Activated naive CD4-positive, alpha-beta T cell treated with anti-CD3 and anti-CD28 coated beads for 36 hours (primary cell): ENCODE results near the gene N4BP2. TPM values are rescaled to one million over a fixed set of nuclear protein-coding genes. Genes with fewer than 3 reads are reported as not detected.
"Not testable (repeated sequence)": the region's sequence is repeated elsewhere in the genome, so short reads cannot be mapped to it uniquely, and the experiment has no call there.

Experiments used
- CTCF ChIA-PET: fragments of 350-600 bp; sonication (Branson Sonifier 250); formaldehyde crosslinking; loops from one replicate; lab custom pipeline; 2021; ENCODE audit warnings: antibody characterized with exemption; lab: Charles Lee
- DNase-seq: peaks from one replicate; pipeline ENCODE4 v3.0.0-alpha.2; 2020
- H3K27ac Mint-ChIP-seq: one replicate; pipeline ENCODE4 v1.8.0; 2021; ENCODE audit warnings: mild to moderate bottlenecking, mixed read lengths
- H3K27me3 Mint-ChIP-seq: one replicate; pipeline ENCODE4 v1.8.0; 2021; ENCODE audit warnings: low read depth, mixed read lengths
- H3K36me3 Mint-ChIP-seq: one replicate; pipeline ENCODE4 v1.8.0; 2021; ENCODE audit warnings: low read depth, mixed read lengths
- H3K4me1 Mint-ChIP-seq: one replicate; pipeline ENCODE4 v1.8.0; 2021; ENCODE audit warnings: low read depth, mixed read lengths
- H3K4me3 Mint-ChIP-seq: one replicate; pipeline ENCODE4 v1.8.0; 2021; ENCODE audit warnings: mild to moderate bottlenecking, moderate library complexity, mixed read lengths
- H3K9me3 Mint-ChIP-seq: one replicate; pipeline ENCODE4 v1.8.0; 2021; ENCODE audit warnings: mixed read lengths
- intact Hi-C: fragments of 100-400 bp; cut with micrococcal nuclease; formaldehyde crosslinking; loops from one replicate; pipeline ENCODE4 v1.15.1; 2023
- total RNA-seq, 2 experiments: library from RNA; stranded (reverse); gene quantifications; one replicate each; pipeline ENCODE4 v1.2.3, GENCODE V29; 2021

Gene N4BP2
- total RNA-seq, 2 experiments from 2014 or later = 17.5 to 18.8 TPM

DNA sequence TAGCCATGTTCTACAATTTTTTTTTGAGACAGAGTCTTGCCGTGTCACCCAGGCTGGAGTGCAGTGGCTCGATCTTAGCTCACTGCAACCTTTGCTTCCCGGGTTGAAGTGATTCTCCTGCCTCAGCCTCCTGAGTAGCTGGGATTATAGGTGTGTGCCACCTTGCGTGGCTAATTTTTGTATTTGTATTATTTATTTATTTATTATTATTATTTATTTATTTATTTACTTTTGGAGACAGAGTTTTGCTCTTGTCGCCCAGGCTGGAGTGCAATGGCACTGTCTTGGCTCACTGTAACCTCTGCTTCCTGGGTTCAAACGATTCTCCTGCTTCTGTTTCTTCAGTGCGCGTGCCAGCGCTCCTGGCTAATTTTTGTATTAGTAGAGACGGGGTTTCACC, 36.8 kb downstream of the N4BP2 start:
- H3K27me3 Mint-ChIP-seq, H3K4me3 Mint-ChIP-seq, intact Hi-C loops, H3K27ac Mint-ChIP-seq, DNase-seq, H3K9me3 Mint-ChIP-seq, CTCF ChIA-PET, H3K36me3 Mint-ChIP-seq, H3K4me1 Mint-ChIP-seq: not testable (repeated sequence)

DNA sequence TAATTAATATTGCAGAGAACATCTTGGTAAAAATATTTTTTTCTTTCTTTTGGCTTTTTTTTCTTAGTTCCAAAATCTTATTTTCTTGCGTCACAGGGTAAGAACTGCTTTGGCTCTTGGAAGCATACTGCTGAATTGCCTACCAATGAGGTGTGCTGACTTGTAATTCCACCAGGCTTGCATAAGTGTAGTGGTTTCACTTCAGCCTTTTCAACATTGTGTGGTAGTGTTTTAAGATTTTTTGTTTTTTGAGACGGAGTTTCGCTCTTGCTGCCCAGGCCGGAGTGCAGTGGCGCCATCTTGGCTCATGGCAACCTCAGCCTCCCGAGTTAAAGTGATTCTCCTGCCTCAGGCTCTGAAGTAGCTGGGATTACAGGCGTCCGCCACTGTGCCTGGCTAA, 42.4 kb downstream of the N4BP2 start:
- no peak for DNase-seq
- H3K4me1 Mint-ChIP-seq = peaks cover 3% of the 10 kb centered on the region
- no peak overlapping the region for H3K27ac Mint-ChIP-seq
- H3K4me3 Mint-ChIP-seq = no peak overlapping the region
- no peaks in the 10 kb centered on the region for H3K9me3 Mint-ChIP-seq
- H3K36me3 Mint-ChIP-seq = peaks cover 8% of the 10 kb centered on the region
- CTCF ChIA-PET = no interaction called here
- no peaks in the 10 kb centered on the region for H3K27me3 Mint-ChIP-seq
- intact Hi-C loops = no loop called here

DNA sequence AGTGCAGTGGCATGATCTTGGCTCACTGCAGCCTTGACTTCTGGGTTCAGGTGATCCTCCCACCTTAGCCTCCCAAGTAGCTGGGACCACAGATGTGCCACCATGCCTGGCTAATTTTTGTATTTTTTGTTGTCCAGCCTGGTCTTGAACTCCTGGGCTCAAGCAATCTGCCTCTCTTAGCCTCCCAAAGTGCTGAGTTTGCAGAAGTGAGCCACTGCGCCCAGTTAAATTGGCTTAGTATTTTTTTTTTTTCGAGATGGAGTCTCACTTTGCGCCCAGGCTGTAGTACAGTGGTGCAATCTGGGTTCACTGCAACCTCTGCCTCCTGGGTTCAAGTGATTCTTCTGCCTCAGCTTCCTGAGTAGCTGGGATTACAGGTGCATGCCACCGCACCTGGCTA, 50.5 kb downstream of the N4BP2 start:
- H3K4me1 Mint-ChIP-seq, H3K27ac Mint-ChIP-seq, intact Hi-C loops, H3K9me3 Mint-ChIP-seq, H3K27me3 Mint-ChIP-seq, DNase-seq, H3K4me3 Mint-ChIP-seq: not testable (repeated sequence)
- H3K36me3 Mint-ChIP-seq = peaks cover 10% of the 10 kb centered on the region
- CTCF ChIA-PET = interaction anchor here (0.6 kb wide), 1 partner anchor 18 kb away, joined by 3 read pairs; no protein-coding TSS in a partner anchor

- Mint-ChIP-seq H3K27ac (no peak overlapping the region), H3K36me3 (peaks cover 6% of the 10 kb centered on the region), H3K27me3 (no peaks in the 10 kb centered on the region), H3K4me1 (peaks cover 4% of the 10 kb centered on the region), H3K9me3 (no peaks in the 10 kb centered on the region), H3K4me3 (no peak overlapping the region)
- CTCF ChIA-PET = interaction anchor here (0.6 kb wide), 1 partner anchor 368 kb away, joined by 3 read pairs; no protein-coding TSS in a partner anchor
- DNase-seq = no peak
- intact Hi-C loops = loop anchor here (5.0 kb wide), 1 partner anchor 45 kb away; no protein-coding TSS in a partner anchor
These were observed 55.6 kb downstream of the N4BP2 start for GRCh38 chr4:40112027-40112792.

- intact Hi-C loops = loop anchor here (5.0 kb wide), 1 partner anchor 47 kb away; no protein-coding TSS in a partner anchor
- H3K27me3 Mint-ChIP-seq = no peaks in the 10 kb centered on the region
- peaks cover 4% of the 10 kb centered on the region for H3K4me1 Mint-ChIP-seq
- CTCF ChIA-PET = no interaction called here
- H3K4me3 Mint-ChIP-seq = no peak overlapping the region
- H3K27ac Mint-ChIP-seq = no peak overlapping the region
- peaks cover 6% of the 10 kb centered on the region for H3K36me3 Mint-ChIP-seq
- DNase-seq = no peak
- H3K9me3 Mint-ChIP-seq = no peaks in the 10 kb centered on the region
These were observed 57.6 kb downstream of the N4BP2 start for GRCh38 chr4:40114206-40114605.

DNA sequence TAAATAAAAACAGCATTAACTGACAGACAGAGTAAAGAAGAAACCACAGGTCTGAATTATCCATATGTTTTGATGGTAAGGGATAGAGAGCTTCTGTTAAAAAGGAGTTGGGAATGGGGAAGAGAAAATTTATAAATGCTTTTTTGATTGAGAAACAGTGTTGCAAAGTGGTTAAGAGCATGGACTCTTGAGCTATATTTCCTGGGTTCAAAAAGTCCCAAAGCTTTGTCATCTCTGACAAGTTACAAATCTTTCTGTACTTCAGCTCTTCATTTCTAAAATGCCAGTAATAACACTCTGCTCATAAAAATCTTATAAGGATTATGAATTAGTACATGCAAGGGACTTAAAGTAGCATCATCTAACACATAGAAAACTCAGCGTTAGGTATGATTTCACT, 62.2 kb downstream of the N4BP2 start:
- Mint-ChIP-seq H3K27me3 (no peaks in the 10 kb centered on the region), H3K27ac (no peak overlapping the region), H3K36me3 (peaks cover 12% of the 10 kb centered on the region), H3K4me1 (peaks cover 39% of the 10 kb centered on the region), H3K9me3 (no peaks in the 10 kb centered on the region), H3K4me3 (no peak overlapping the region)
- CTCF ChIA-PET = no interaction called here
- DNase-seq = no peak
- intact Hi-C loops = no loop called here

GRCh38 chr4:40119344-40119743, 62.7 kb downstream of the N4BP2 start:
- CTCF ChIA-PET = interaction anchor here (0.5 kb wide), 1 partner anchor 147 kb away, joined by 3 read pairs; no protein-coding TSS in a partner anchor
- Mint-ChIP-seq H3K36me3 (peaks cover 12% of the 10 kb centered on the region), H3K27ac (no peak overlapping the region), H3K4me3 (no peak overlapping the region), H3K27me3 (no peaks in the 10 kb centered on the region), H3K9me3 (no peaks in the 10 kb centered on the region), H3K4me1 (peaks cover 36% of the 10 kb centered on the region)
- no peak for DNase-seq
- intact Hi-C loops = no loop called here

- no peak overlapping the region for H3K4me3 Mint-ChIP-seq
- peak; percentile 51 for DNase-seq
- H3K9me3 Mint-ChIP-seq = no peaks in the 10 kb centered on the region
- intact Hi-C loops = loop anchor here (1.0 to 5.0 kb wide), 3 partner anchors 61 to 601 kb away; no protein-coding TSS in a partner anchor
- peak overlapping the region; percentile 61 for H3K27ac Mint-ChIP-seq
- H3K27me3 Mint-ChIP-seq = no peaks in the 10 kb centered on the region
- H3K4me1 Mint-ChIP-seq = peaks cover 46% of the 10 kb centered on the region
- H3K36me3 Mint-ChIP-seq = peaks cover 12% of the 10 kb centered on the region
- CTCF ChIA-PET = no interaction called here
These were observed 64.9 kb downstream of the N4BP2 start for GRCh38 chr4:40121515-40121914.

DNA sequence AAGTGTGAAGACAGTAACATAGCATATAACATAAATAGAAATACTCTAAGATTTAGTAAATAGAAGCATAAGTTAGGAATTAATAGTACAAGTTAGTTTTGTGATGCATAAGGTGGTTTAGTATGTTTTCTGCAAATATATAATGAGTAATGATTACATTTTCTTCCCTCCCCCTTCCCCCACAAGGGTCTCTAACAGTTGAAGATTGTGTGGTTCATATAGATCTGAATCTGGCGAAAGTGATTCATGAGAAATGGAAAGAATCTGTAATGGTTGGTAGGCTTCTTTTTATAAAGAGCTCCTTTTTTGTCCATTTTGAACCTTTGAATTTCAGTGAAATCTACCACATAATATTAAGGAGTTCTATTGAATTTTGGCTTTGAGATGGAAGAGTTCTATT, 66.3 kb downstream of the N4BP2 start:
- Mint-ChIP-seq H3K9me3 (no peaks in the 10 kb centered on the region), H3K36me3 (peaks cover 10% of the 10 kb centered on the region), H3K4me1 (peaks cover 46% of the 10 kb centered on the region), H3K4me3 (no peak overlapping the region), H3K27ac (peak overlapping the region; percentile 57), H3K27me3 (no peaks in the 10 kb centered on the region)
- intact Hi-C loops = loop anchor here (5.0 kb wide), 2 partner anchors 59 to 599 kb away; no protein-coding TSS in a partner anchor
- CTCF ChIA-PET = interaction anchor here (0.5 to 1.3 kb wide), 6 partner anchors 114 to 440 kb away, joined by 3 to 5 read pairs (median 3); no protein-coding TSS in a partner anchor
- DNase-seq = no peak

GRCh38 chr4:40124690-40125089, 68.0 kb downstream of the N4BP2 start:
- Mint-ChIP-seq H3K4me3 (no peak overlapping the region), H3K27ac (peak overlapping the region; percentile 78), H3K9me3 (no peaks in the 10 kb centered on the region), H3K36me3 (peaks cover 7% of the 10 kb centered on the region), H3K4me1 (peaks cover 46% of the 10 kb centered on the region), H3K27me3 (no peaks in the 10 kb centered on the region)
- intact Hi-C loops = loop anchor here (5.0 kb wide), 2 partner anchors 58 to 598 kb away; no protein-coding TSS in a partner anchor
- CTCF ChIA-PET = no interaction called here
- DNase-seq = no peak

- peaks cover 3% of the 10 kb centered on the region for H3K4me1 Mint-ChIP-seq
- intact Hi-C loops = no loop called here
- DNase-seq = no peak
- H3K27me3 Mint-ChIP-seq = no peaks in the 10 kb centered on the region
- H3K36me3 Mint-ChIP-seq = peaks cover 5% of the 10 kb centered on the region
- H3K9me3 Mint-ChIP-seq = no peaks in the 10 kb centered on the region
- H3K4me3 Mint-ChIP-seq = no peak overlapping the region
- CTCF ChIA-PET = interaction anchor here (0.5 to 1.3 kb wide), 2 partner anchors 19 to 195 kb away, joined by 3 to 4 read pairs; no protein-coding TSS in a partner anchor
- H3K27ac Mint-ChIP-seq = no peak overlapping the region
These were observed 73.9 kb downstream of the N4BP2 start for GRCh38 chr4:40130401-40131036.

DNA sequence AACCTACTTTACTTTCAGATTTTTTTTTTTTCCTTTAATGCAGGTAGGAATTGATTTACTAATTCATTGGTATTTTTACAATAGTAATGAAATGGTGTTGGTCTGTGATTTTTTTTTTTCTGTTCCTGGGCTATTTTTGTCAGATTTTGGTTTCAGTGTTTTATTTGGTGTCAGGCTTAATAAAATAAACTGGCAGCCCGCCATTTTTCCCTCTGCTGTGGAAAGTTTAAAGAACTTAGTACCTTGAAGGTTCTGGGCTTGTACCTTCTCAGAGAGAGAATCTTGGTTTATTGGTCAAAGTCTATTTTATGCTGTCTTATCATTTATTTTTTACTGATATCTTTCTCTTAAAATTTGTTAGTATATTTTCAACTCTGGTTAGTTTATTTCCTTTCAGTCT, 76.2 kb downstream of the N4BP2 start:
- CTCF ChIA-PET = interaction anchor here (1.0 kb wide), 1 partner anchor 17 kb away, joined by 6 read pairs; no protein-coding TSS in a partner anchor
- H3K4me3 Mint-ChIP-seq = no peak overlapping the region
- no peak overlapping the region for H3K27ac Mint-ChIP-seq
- H3K4me1 Mint-ChIP-seq = peaks cover 5% of the 10 kb centered on the region
- no peaks in the 10 kb centered on the region for H3K27me3 Mint-ChIP-seq
- DNase-seq = no peak
- no peaks in the 10 kb centered on the region for H3K9me3 Mint-ChIP-seq
- intact Hi-C loops = no loop called here
- peaks cover 16% of the 10 kb centered on the region for H3K36me3 Mint-ChIP-seq
